GM18508 (cell line): ENCODE measurements around the gene C16orf54.
"Not testable (repeated sequence)": the region's sequence is repeated elsewhere in the genome, so short reads cannot be mapped to it uniquely, and the experiment has no call there.

Experiments used
- ATAC-seq: cut with Tn5 transposase; IDR thresholded peaks from one replicate; pipeline ENCODE4 v1.9.1; 2021; ENCODE audit warnings: moderate number of reproducible peaks; ENCODE audit not compliant: insufficient read depth, unreplicated experiment

The C16orf54 gene

DNA sequence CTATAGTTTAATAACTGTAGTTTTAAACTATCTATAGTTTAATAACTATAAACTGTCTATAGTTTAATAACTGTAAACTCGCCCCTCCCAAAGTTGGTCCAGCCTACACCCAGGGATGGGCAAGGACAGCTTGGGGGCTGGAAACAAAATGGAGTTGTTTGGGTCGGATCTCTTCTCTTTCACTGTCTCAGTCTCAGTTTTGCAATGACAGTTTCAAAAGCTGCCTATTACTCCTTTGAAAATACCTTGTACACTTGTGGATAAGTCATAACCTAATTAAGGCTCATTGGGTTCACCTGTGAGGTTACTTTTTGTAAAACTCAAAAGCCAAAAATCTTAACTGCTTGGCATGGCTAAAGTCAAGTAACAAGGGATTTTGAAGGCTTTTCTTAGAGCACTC is 31.4 kb downstream of the C16orf54 start:
- no peak for ATAC-seq

GRCh38 chr16:29712809-29713208 is 33.0 kb downstream of the C16orf54 start:
- ATAC-seq = no peak

GRCh38 chr16:29710227-29711219 is 35.3 kb downstream of the C16orf54 start:
- no peak for ATAC-seq

GRCh38 chr16:29709657-29710056 is 36.1 kb downstream of the C16orf54 start:
- ATAC-seq = not testable (repeated sequence)

GRCh38 chr16:29708917-29709600 is 36.7 kb downstream of the C16orf54 start:
- no peak for ATAC-seq

- ATAC-seq = not testable (repeated sequence)
These were observed 38.6 kb downstream of the C16orf54 start for GRCh38 chr16:29707160-29707559.

DNA sequence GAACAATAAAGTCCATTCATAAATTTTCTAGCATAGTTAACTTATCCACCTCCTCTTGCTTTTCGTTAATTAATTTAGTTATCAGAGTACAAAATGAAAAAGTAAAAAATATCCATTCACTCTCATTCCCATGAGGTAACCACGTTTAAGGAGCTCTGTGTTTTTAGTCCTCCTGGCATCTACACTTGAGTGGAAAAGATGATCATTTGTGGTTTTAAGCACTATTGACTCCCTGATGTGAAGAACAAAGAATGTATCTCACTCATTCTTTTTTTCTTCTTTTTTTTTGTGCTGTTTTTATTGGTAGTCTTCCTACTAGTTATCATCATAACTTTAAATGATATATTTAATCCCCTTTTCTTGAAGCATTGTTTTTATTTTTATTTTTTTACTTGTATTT is 40.8 kb downstream of the C16orf54 start:
- ATAC-seq = no peak

DNA sequence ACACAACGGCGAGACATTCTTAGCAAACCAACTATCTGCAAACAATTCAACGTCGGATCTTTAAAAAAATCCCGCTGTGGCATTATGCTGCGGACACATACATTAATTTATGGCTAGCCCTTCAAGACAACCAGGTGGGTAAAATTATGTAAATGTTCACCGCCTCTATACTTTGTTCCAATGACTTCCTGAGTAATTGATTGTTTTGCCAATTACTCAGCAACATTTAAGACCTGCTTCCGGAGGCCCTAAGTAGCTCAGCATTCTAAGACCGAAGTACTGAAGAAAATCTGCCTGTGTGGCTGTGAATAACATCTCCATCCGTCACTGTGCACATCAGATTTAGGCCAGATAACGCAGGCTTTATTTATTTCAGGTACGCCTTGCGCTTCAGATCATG is 43.5 kb downstream of the C16orf54 start:
- ATAC-seq = no peak

GRCh38 chr16:29701214-29701555 is 44.6 kb downstream of the C16orf54 start:
- ATAC-seq = no peak

GRCh38 chr16:29700253-29700987 is 45.4 kb downstream of the C16orf54 start:
- ATAC-seq = no peak

- ATAC-seq = no peak
These were observed 46.2 kb downstream of the C16orf54 start for GRCh38 chr16:29699324-29700219.

DNA sequence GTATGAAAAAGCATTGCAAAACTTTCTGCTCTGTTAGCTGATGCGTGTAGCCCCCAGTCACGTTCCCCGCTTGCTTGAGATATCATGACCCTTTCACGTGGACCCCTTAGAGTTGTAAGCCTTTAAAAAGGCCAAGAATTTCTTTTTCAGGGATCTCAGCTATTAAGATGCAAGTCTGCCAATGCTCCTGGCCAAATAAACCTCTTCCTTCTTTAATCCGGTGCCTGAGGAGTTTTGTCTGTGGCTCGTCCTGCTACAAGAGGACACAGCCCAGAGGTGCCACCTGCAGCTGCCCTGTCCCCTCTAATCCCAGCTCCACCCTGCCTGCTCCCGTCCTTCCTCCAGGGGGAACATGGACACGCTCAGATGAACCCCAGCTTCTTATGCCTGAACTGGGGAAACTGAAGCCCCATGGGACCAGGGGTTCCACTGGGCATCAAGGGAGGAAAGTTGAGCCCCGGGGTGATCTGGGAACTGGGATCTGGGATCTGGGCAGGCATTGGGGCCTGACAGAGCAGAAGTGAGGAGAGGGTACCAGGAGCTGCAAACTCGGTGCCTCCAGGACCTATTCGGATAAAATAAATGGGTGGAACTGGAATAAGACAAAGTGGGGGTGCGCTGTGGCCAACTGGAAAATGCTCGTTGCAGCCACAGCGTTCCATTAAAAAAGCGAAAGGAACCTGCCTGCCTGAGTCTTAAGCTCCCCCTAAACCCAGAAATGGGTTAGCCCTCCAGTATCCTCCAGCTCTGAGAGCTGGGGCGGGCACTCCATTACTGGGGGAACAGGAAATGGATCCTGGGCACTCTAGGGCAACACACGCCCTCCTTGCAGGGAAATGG is 47.1 kb downstream of the C16orf54 start:
- no peak for ATAC-seq

- no peak for ATAC-seq
These were observed 47.7 kb downstream of the C16orf54 start for GRCh38 chr16:29698042-29698441.

DNA sequence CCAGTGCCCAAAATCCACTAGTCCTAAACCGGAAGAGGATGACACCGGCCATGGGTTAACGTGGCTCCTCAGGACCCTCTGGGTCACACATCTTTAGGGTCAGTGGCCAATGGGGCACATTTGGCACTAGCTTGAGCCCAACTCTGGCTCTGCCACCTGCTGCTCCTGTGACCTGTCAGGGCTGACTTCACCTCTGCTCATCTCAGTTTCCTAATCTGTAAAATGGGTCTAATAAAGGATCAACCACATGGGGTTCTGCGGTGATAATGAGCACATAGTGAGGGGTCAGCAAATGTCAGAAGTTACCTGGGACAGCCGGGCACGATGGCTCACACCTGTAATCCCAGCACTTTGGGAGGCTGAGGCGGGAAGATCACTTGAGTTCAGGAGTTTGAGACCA is 48.4 kb downstream of the C16orf54 start:
- no peak for ATAC-seq

- no peak for ATAC-seq
These were observed 48.9 kb downstream of the C16orf54 start for GRCh38 chr16:29696881-29697331.

- not testable (repeated sequence) for ATAC-seq
These were observed 50.1 kb downstream of the C16orf54 start for GRCh38 chr16:29695675-29696074.

GRCh38 chr16:29694384-29695195 is 51.2 kb downstream of the C16orf54 start:
- ATAC-seq = no peak

GRCh38 chr16:29692606-29693005 is 53.2 kb downstream of the C16orf54 start:
- not testable (repeated sequence) for ATAC-seq
